ENCODE data around the gene LDB3.

The LDB3 gene

GRCh38 chr10:86691333-86692022, 23.2 kb downstream of the LDB3 start:
- peaks cover 24% of the 10 kb centered on the region for H3K4me1 ChIP-seq (ENCODE audit: insufficient read depth, low read length)
- H3K36me3 ChIP-seq (ENCODE audit: insufficient read depth, low read length): no peaks in the 10 kb centered on the region
- no peak overlapping the region for H3K9ac ChIP-seq (ENCODE audit: low read depth, low read length)
- H3K9me3 ChIP-seq (ENCODE audit: control insufficient read depth, insufficient read depth, low read length): no peaks in the 10 kb centered on the region

GRCh38 chr10:86692023-86692514, 23.8 kb downstream of the LDB3 start:
- peaks cover 24% of the 10 kb centered on the region for H3K4me1 ChIP-seq (ENCODE audit: insufficient read depth, low read length)
- H3K9ac ChIP-seq (ENCODE audit: low read depth, low read length): no peak overlapping the region
- H3K9me3 ChIP-seq (ENCODE audit: control insufficient read depth, insufficient read depth, low read length): no peaks in the 10 kb centered on the region
- no peaks in the 10 kb centered on the region for H3K36me3 ChIP-seq (ENCODE audit: insufficient read depth, low read length)

- no peaks in the 10 kb centered on the region for H3K9me3 ChIP-seq (ENCODE audit: control insufficient read depth, insufficient read depth, low read length)
- H3K36me3 ChIP-seq (ENCODE audit: insufficient read depth, low read length): no peaks in the 10 kb centered on the region
Observed at GRCh38 chr10:86692664-86693063, 24.4 kb downstream of the LDB3 start.

GRCh38 chr10:86693275-86693674, 25.0 kb downstream of the LDB3 start:
- Histone ChIP-seq H3K4me1 (ENCODE audit: insufficient read depth, low read length) (peaks cover 15% of the 10 kb centered on the region), H3K36me3 (ENCODE audit: insufficient read depth, low read length) (no peaks in the 10 kb centered on the region), H3K9me3 (ENCODE audit: control insufficient read depth, insufficient read depth, low read length) (no peaks in the 10 kb centered on the region), H3K9ac (ENCODE audit: low read depth, low read length) (no peak overlapping the region)

More at GRCh38 chr10:86692664-86693063, 24.4 kb downstream of the LDB3 start:
- Histone ChIP-seq H3K9ac (ENCODE audit: low read depth, low read length) (no peak overlapping the region), H3K4me1 (ENCODE audit: insufficient read depth, low read length) (peaks cover 20% of the 10 kb centered on the region)

GRCh38 chr10:86693721-86694369, 25.5 kb downstream of the LDB3 start:
- Histone ChIP-seq H3K36me3 (ENCODE audit: insufficient read depth, low read length) (no peaks in the 10 kb centered on the region), H3K4me1 (ENCODE audit: insufficient read depth, low read length) (peaks cover 11% of the 10 kb centered on the region), H3K9ac (ENCODE audit: low read depth, low read length) (no peak overlapping the region), H3K9me3 (ENCODE audit: control insufficient read depth, insufficient read depth, low read length) (no peaks in the 10 kb centered on the region)

GRCh38 chr10:86698207-86698940, 30.1 kb downstream of the LDB3 start:
- no peaks in the 10 kb centered on the region for H3K36me3 ChIP-seq (ENCODE audit: insufficient read depth, low read length)
- H3K9ac ChIP-seq (ENCODE audit: low read depth, low read length): no peak overlapping the region
- no peaks in the 10 kb centered on the region for H3K9me3 ChIP-seq (ENCODE audit: control insufficient read depth, insufficient read depth, low read length)
- H3K4me1 ChIP-seq (ENCODE audit: insufficient read depth, low read length): peaks cover 7% of the 10 kb centered on the region

GRCh38 chr10:86699125-86699524, 30.8 kb downstream of the LDB3 start:
- H3K9ac ChIP-seq (ENCODE audit: low read depth, low read length): no peak overlapping the region
- H3K36me3 ChIP-seq (ENCODE audit: insufficient read depth, low read length): no peaks in the 10 kb centered on the region
- no peaks in the 10 kb centered on the region for H3K9me3 ChIP-seq (ENCODE audit: control insufficient read depth, insufficient read depth, low read length)
- peaks cover 1% of the 10 kb centered on the region for H3K4me1 ChIP-seq (ENCODE audit: insufficient read depth, low read length)

- no peaks in the 10 kb centered on the region for H3K4me1 ChIP-seq (ENCODE audit: insufficient read depth, low read length)
- H3K9ac ChIP-seq (ENCODE audit: low read depth, low read length): no peak overlapping the region
- H3K36me3 ChIP-seq (ENCODE audit: insufficient read depth, low read length): no peaks in the 10 kb centered on the region
- no peaks in the 10 kb centered on the region for H3K9me3 ChIP-seq (ENCODE audit: control insufficient read depth, insufficient read depth, low read length)
Observed at GRCh38 chr10:86699541-86699940, 31.2 kb downstream of the LDB3 start.

GRCh38 chr10:86699991-86700840, 31.9 kb downstream of the LDB3 start:
- Histone ChIP-seq H3K9ac (ENCODE audit: low read depth, low read length) (no peak overlapping the region), H3K36me3 (ENCODE audit: insufficient read depth, low read length) (no peaks in the 10 kb centered on the region), H3K4me1 (ENCODE audit: insufficient read depth, low read length) (peaks cover 4% of the 10 kb centered on the region; the same call in 1 of the 2 replicates), H3K9me3 (ENCODE audit: control insufficient read depth, insufficient read depth, low read length) (no peaks in the 10 kb centered on the region)

- Histone ChIP-seq H3K36me3 (ENCODE audit: insufficient read depth, low read length) (no peaks in the 10 kb centered on the region), H3K4me1 (ENCODE audit: insufficient read depth, low read length) (peaks cover 5% of the 10 kb centered on the region; the same call in 1 of the 2 replicates), H3K9me3 (ENCODE audit: control insufficient read depth, insufficient read depth, low read length) (no peaks in the 10 kb centered on the region), H3K9ac (ENCODE audit: low read depth, low read length) (no peak overlapping the region)
Observed at GRCh38 chr10:86700851-86701617, 32.7 kb downstream of the LDB3 start.

GRCh38 chr10:86703176-86703575, 34.9 kb downstream of the LDB3 start:
- no peak overlapping the region for H3K9ac ChIP-seq (ENCODE audit: low read depth, low read length)
- H3K4me1 ChIP-seq (ENCODE audit: insufficient read depth, low read length): peaks cover 8% of the 10 kb centered on the region
- no peaks in the 10 kb centered on the region for H3K36me3 ChIP-seq (ENCODE audit: insufficient read depth, low read length)
- H3K9me3 ChIP-seq (ENCODE audit: control insufficient read depth, insufficient read depth, low read length): no peaks in the 10 kb centered on the region

- no peaks in the 10 kb centered on the region for H3K9me3 ChIP-seq (ENCODE audit: control insufficient read depth, insufficient read depth, low read length)
- no peak overlapping the region for H3K9ac ChIP-seq (ENCODE audit: low read depth, low read length)
- no peaks in the 10 kb centered on the region for H3K36me3 ChIP-seq (ENCODE audit: insufficient read depth, low read length)
- peaks cover 8% of the 10 kb centered on the region for H3K4me1 ChIP-seq (ENCODE audit: insufficient read depth, low read length)
Observed at GRCh38 chr10:86705139-86705538, 36.8 kb downstream of the LDB3 start.

- no peaks in the 10 kb centered on the region for H3K36me3 ChIP-seq (ENCODE audit: insufficient read depth, low read length)
- no peaks in the 10 kb centered on the region for H3K9me3 ChIP-seq (ENCODE audit: control insufficient read depth, insufficient read depth, low read length)
- H3K9ac ChIP-seq (ENCODE audit: low read depth, low read length): no peak overlapping the region
- H3K4me1 ChIP-seq (ENCODE audit: insufficient read depth, low read length): peaks cover 12% of the 10 kb centered on the region
Observed at GRCh38 chr10:86705905-86706304, 37.6 kb downstream of the LDB3 start.
